SH-SY5Y (cell line): Measurements from ENCODE around the gene AGRN.
A peak's percentile ranks its signal among the peaks of the same experiment; 100 is the strongest.

Experiments used
- GATA2 ChIP-seq: IDR thresholded peaks from 2 replicates; pipeline ENCODE4 v1.6.1; 2011; ENCODE audit warnings: mild to moderate bottlenecking, low read depth, low read length
- GATA3 ChIP-seq: IDR thresholded peaks from 2 replicates; pipeline ENCODE4 v1.6.1; 2011; ENCODE audit warnings: low read depth, mild to moderate bottlenecking, low read length, moderate library complexity

Gene AGRN

DNA sequence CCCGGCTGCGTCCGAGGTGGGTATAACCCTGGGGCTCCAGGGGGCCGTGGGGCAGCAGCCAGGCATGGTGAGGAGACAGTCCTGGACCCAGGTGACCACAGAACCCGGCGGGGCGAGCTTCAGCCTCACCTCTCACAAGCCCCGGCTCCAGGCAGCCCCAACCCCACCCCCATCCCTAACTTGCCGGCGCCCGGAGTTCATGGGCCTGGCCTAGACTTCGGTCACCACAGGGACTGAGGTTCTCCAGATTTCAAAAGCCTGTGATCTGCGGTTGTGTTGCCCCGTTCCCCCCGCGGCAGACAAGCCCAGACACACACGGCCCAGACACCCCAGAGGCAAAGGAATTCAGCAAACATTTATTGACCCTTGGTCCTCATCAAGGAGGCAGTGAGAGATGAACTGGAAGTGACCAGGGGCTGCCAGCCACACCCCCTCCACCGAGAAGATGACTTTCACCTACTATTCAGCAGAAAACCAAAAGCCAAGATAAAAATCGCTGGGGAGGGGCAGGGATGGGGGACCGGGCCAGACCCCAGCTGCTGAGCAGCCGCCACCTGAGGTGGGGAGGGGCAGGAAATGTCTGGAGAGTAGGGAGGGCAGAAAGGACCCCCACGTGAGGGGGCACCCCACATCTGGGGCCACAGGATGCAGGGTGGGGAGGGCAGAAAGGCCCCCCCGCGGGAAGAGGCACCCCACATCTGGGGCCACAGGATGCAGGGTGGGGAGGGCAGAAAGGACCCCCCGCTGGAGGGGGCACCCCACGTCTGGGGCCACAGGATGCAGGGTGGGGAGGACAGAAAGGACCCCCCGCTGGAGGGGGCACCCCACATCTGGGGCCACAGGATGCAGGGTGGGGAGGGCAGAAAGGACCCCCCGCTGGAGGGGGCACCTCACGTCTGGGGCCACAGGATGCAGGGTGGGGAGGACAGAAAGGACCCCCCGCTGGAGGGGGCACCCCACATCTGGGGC lies 24.0 kb upstream of the AGRN start:
- TF ChIP-seq GATA2: peak; percentile 59
- no peak for TF ChIP-seq GATA3

DNA sequence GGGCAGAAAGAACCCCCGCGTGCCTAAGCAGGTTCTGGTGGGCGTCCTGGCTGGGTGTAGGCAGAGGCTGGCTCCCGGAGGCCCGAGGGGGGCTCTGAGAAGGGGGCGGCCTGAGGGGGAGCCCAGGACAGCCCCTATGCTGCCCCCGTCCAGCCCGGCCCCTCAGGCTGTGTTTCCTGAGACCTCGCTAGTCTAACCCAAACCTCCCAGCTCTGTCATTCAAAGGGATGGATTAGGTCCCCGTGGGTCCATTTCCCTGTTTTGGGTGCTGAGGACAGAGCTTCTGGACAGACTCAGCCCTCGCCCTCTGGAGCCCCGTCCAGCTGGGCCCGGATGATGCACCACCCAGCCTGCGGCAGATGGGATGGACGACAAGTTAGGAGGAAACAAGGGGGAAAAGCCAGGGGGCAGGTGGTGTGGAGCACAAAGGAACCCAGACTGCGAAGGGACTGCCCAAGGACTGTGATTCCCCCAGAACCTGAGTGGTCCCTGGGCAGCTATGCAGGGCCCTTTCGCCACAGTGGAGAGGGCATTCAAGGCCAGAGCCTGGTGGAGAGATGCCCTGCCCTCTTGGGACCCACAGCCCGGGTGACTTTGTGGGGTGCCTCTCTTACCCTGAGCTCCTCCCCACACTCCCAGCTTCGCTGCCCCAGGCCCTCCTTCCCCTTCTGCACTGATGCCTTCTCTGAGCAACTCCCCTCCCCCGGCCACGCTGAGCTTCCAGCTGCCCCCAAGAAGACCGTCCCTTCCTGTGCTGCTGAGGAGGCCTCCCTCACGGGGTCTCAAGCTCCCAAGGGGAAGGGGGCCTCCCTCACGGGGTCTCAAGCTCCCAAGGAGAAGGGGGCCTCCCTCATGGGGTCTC lies 22.8 kb upstream of the AGRN start:
- no peak for TF ChIP-seq GATA3
- TF ChIP-seq GATA2: no peak

DNA sequence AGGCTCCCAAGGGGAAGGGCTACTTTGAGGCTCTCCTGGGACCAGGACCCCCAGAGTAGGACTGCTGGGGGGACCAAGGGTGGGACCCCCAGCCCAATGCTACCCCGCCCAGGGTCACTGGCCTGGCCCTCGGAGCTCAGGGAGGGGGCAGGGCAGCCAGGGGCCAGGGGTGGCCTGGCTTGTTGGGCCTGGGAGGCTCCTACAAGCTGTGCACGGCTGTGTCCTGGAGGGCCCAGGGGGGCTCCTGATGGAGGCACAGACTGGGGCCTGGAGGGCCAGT lies 22.3 kb upstream of the AGRN start:
- TF ChIP-seq GATA2 (no peak), GATA3 (no peak)

DNA sequence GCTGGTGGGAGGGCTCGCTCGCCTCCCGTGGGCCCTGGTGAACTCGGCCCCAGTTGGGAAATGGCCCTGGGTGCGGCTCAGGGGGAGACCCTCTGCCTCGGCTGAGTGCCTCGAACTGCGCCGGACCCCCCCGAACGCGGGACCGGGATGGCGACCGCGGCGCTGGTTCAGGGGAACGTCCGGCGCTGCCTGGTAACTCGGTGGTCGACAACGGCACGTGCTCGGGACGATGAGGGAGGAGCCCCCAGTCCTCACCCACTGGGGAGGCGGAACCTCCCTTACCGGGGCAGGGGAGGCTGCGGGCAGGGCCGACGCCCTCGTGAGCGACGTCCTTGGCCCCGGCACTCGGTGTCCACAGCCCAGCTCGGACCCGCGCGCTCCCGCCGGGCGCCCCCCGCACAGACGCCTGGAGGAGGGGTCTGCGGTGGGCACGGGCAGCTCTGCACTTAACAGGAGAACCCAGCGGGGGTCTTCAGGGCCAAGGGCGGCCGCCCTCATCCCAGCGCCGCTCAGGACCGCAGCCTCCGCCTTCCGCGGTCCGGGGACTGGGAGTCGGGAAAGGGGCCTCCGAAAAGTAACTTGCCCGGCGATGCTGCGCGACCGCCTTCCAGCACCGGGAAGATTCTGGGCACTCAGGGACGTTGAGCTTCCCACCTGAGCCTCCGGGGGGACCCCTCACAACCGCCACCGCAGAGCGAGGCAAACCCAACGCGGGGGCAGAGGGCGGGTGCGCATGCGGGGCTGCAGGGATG lies 21.8 kb upstream of the AGRN start:
- no peak for TF ChIP-seq GATA3
- TF ChIP-seq GATA2: no peak

DNA sequence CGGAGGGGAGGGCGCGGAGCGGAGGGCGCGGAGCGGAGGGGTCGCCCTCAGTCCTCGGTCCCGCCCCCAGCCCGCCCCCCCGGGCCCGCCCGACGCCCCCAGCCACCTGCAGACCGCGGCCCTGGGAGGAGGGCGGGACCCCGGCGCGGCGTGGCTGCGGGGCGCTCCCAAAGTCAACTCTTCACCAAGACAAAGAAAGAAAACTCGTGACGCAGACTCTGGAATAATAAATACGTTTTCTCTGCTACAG lies 21.2 kb upstream of the AGRN start:
- TF ChIP-seq GATA3 (no peak), GATA2 (no peak)

DNA sequence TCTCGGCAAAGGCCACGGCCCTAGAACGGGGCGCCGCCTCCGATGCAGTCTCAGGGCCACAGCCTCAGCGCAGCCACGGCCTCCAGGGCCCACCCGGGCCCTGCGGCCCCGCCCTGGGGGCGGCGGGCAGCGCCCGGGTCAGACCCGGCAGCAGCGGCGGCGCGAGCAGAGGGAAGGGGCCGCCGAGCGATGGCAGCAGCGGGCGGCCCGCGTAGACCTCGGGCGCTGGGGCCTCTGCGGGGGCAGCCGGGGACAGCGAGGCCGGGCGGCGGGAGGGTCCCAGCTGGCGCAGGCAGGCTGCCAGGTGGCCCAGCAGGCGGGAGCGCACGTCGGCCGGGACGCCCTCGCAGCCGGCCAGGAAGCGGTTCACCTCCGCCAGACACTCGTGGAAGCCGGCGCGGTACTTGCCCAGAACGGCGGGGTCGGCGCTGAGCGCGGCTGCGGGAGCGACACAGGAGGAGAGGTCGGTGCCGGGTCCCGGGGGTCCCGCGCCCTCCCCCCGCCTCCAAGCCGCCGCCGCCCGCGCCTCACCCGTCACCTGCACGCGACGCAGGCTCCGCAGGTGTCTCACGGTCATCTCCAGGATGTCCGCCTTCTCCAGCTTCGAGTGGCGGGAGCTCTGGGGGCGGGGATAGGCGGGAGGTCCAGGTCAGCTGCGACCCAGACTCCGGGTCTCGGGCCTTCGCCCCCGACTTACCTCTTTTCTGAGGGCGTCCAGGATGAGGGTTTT lies 20.8 kb upstream of the AGRN start:
- TF ChIP-seq GATA2 (no peak), GATA3 (no peak)

DNA sequence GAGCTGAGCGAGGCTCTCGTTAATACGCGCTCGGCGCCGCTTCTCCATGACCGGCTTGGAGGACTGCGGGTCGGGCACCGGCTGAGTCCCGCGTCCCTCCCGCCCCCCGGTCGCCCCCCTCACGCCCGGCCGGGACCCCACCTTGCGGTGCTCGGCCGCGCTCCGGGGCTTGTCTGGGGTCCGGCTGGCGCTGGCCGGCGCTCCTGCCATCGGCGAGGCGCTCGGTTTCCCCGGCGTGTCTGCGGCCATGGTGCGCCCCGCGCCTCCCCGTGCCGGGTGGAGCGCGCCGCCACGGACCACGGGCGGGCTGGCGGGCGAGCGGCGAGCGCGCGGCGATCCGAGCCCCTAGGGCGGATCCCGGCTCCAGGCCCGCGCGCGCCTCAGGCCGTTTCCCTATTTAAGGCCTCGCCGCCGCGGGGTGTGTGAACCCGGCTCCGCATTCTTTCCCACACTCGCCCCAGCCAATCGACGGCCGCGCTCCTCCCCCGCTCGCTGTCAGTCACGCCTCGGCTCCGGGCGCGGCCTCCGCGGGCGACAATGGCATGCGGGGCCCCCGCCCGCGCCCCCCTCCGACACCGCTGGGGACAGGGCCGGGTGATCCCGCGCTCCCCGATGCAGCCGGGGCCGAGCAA lies 20.1 kb upstream of the AGRN start, which contains the start of gene HES4:
Gene HES4, minus strand, starts transcription at position 373 of the 632 bp plus-strand sequence. Its CDS starts 124 bp downstream, at position 249.
- no peak for TF ChIP-seq GATA3
- no peak for TF ChIP-seq GATA2

DNA sequence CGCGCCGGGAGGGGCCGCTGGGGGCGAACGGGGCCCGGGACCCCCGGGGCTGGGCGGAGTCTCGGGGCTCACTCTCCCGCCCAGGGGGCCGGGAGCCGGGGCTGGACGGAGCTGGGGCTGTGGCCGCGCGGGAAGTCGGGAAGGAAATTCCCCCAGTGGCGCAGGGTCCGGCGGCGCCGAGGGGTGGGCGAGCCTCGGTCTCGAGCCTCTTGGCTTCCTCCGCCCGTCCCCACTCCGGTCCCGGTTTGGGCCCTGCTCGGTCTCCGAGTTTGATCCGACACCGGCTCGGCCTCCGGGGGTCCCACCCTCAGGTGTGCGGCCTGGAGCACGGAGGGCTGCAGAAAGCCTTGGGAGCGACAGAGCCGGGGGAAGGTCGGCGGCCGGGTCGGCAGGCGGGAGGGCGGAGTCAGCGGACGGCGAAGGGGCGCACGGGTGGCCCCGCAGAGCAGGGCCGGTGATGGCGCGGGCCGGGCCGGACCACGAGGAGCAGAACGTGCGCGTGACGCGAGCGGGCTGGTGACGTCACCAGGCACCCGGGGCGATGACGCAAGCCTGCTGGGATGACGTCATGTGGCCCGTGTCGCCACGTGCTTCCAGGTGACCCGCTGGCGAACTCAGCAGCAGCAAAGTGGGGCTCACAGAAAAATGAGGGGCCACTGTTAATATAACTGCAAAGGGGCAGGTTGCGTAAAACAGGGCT lies 19.4 kb upstream of the AGRN start:
- TF ChIP-seq GATA3: no peak
- no peak for TF ChIP-seq GATA2

DNA sequence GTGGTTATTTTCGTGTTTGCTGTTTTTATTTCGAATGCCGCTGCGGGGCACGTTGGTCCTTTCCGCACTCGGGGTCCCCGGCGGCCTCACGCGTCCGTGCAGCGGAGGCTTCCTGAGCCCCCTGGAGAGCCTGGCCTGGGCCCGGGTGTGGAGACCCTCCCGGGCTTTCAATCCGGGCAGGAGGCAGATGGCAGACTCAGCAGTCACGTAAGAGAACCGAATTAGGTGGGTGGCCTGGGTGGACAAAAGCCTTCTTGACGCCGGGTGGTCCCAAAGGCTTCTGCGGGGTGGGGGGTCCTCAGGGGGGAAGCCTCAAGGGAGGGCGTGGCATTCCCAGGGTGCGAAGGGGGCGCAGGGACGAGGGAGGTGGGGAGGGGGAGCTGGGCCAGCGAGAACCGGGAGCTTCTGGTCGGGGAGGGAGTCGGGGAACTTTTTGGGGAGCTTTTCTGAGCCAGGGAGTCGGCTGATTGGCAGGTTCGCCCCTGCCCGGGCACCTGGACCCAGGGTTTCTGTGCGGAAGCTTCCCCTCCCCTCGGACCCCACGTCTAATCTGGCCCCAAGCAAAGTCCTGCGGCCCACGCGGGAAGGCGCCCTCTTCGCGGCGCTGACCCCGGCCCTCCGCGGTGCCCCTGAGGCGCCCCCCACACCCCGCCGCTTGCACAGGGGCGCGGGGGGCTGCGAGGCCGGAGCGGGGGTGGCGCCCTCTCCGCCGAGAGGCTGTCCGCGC lies 18.7 kb upstream of the AGRN start:
- TF ChIP-seq GATA2 (no peak), GATA3 (no peak)

DNA sequence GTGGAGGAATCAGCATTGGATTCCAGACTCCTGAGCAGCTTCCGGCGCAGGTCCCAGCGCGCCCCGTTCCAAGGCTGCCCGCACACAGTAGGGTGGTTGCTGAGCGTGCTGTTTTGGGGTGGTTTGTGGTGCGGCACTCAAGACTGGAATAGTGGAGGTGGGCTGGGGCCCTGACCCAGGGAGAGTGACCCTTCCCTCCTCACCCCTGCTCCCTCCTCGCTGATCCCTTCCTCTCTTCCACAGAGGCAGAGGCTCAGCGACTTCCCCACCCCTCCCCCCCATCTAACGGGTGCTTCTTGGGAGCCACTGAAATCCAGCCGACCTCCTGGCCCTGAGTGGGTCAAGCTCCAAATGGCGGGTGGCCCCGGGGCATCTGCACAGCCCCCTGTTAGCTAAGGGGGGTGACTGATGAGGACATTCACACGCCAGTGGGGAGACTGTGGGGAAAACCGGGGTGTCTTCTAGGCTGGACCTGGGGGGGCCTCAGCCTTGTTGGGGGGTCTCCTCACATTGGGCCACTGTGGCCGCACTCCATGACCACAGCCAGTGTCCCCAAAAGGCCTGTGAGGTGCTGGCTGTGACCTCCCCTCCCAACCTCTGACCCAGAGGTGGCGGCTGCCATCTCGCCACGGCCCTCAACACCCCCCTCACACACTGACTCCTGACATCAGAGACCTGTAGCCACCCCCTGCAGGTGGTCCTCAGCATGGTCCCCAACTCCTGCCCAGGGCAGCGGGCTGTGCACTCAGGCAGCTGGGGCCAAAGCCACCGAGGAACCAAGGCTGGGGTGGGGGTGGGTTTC lies 16.1 kb upstream of the AGRN start:
- TF ChIP-seq GATA2 (no peak), GATA3 (no peak)

DNA sequence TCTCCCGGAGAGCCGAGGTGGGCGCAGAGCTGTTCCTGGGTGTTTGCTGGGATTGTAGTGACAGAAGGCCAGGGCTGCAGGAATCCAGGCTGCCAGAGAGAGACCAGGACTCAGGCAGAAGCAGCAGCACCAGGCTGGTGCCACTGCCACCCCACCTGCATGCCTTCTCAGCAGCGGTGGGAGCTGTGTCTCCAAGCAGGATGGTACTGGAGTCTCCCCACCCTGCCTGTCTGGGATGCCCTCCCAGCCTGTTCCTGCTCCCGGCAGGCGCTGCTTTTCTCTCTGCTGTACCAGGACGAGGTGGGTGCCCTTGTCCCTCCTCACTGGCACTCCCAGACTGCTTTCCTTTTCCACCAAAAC lies 15.5 kb upstream of the AGRN start:
- TF ChIP-seq GATA2 (no peak), GATA3 (no peak)
